Esophagus squamous epithelium (tissue), 4 donors: ENCODE measurements around the gene MAGI1.

ENCODE experiments used
- CTCF ChIP-seq, 6 experiments: fragments of 450-650 bp in 4 of 6; fragments of 200-600 bp in 2 of 6; sonication (generic) in 2 of 6; IDR thresholded peaks; one replicate each; pipeline ENCODE4 v1.5.1; 2016 to 2019; ENCODE audit warnings: antibody characterized with exemption in 6 of 6, mild to moderate bottlenecking in 4 of 6, moderate library complexity in 4 of 6
- POLR2A ChIP-seq, 4 donors: fragments of 450-650 bp; IDR thresholded peaks; one replicate each; pipeline ENCODE4 v1.6.1; 2017; ENCODE audit warnings: antibody characterized with exemption in 4 of 4, mild to moderate bottlenecking in 4 of 4, moderate library complexity in 3 of 4

GRCh38 chr3:65930648-65931047, 108.1 kb downstream of the MAGI1 start:
- TF ChIP-seq CTCF (IDR thresholded peaks at IDR 0.05) (no peak), POLR2A (IDR thresholded peaks at IDR 0.05) (no peak)
